HEK293 (cell line): Measurements from ENCODE around the gene DTHD1.

ENCODE experiments used
- CTCF ChIA-PET: fragments of 350-600 bp; formaldehyde crosslinking; extraction: SDS; loops from one replicate; lab custom pipeline; 2021; ENCODE audit warnings: antibody characterized with exemption; lab: Yijun Ruan, JAX
- POLR2A ChIA-PET: fragments of 300-600 bp; formaldehyde crosslinking; extraction: SDS; loops from one replicate; lab custom pipeline; 2020; ENCODE audit warnings: antibody characterized with exemption, inconsistent platforms; lab: Yijun Ruan, JAX
- H3K27ac ChIP-seq: fragments of 200-500 bp; sonication (Bioruptor generic); 2 replicates; pipeline ENCODE4 v1.5.1; 2014; ENCODE audit warnings: low read depth, low read length, control low read depth, inconsistent platforms; ENCODE audit errors: extremely low read depth
- H3K36me3 ChIP-seq, 2 experiments: fragments of 200-500 bp in 1 of 2; sonication (Bioruptor generic) in 1 of 2; 1 replicate in 1 of 2; 2 replicates in 1 of 2; pipeline ENCODE4 v1.5.1; 2014 to 2017; ENCODE audit warnings: inconsistent platforms in 2 of 2, low read length in 2 of 2; ENCODE audit not compliant: control insufficient read depth in 2 of 2, insufficient read depth in 1 of 2
- H3K4me1 ChIP-seq: fragments of 200-500 bp; sonication (Bioruptor generic); 2 replicates; pipeline ENCODE4 v1.5.1; 2014; ENCODE audit warnings: mild to moderate bottlenecking, low read length, inconsistent platforms; ENCODE audit not compliant: control insufficient read depth, insufficient read depth
- H3K4me3 ChIP-seq: 2 replicates; pipeline ENCODE4 v1.5.1; 2011; ENCODE audit warnings: low read depth, mild to moderate bottlenecking, control low read depth, low read length, moderate library complexity
- H3K9me3 ChIP-seq: fragments of 200-500 bp; sonication (Bioruptor generic); 2 replicates; pipeline ENCODE4 v1.5.1; 2014; ENCODE audit warnings: low read depth, low read length, inconsistent platforms; ENCODE audit not compliant: control insufficient read depth, insufficient read depth
- BCL6B ChIP-seq: fragments of 450-650 bp; formaldehyde crosslinking; IDR thresholded peaks from 2 replicates; pipeline ENCODE4 v1.5.1; 2017; ENCODE audit warnings: missing biosample characterization, missing genetic modification characterization
- HIC1 ChIP-seq: fragments of 450-650 bp; formaldehyde crosslinking; IDR thresholded peaks from 2 replicates; pipeline ENCODE4 v1.5.1; 2016; ENCODE audit warnings: missing biosample characterization, missing genetic modification characterization
- MEIS1 ChIP-seq: sonication (generic); formaldehyde crosslinking; IDR thresholded peaks from 2 replicates; pipeline ENCODE4 v1.8.1; 2022; ENCODE audit warnings: missing genetic modification reagents, mild to moderate bottlenecking, borderline replicate concordance
- REPIN1 ChIP-seq: fragments of 450-650 bp; formaldehyde crosslinking; IDR thresholded peaks from 2 replicates; pipeline ENCODE4 v1.5.1; 2017; ENCODE audit warnings: missing biosample characterization, missing genetic modification characterization, low read depth
- SCRT2 ChIP-seq: fragments of 450-650 bp; formaldehyde crosslinking; IDR thresholded peaks from 2 replicates; pipeline ENCODE4 v1.5.1; 2016; ENCODE audit warnings: missing biosample characterization, missing genetic modification characterization
- TSHZ1 ChIP-seq: fragments of 450-650 bp; formaldehyde crosslinking; IDR thresholded peaks from 2 replicates; pipeline ENCODE4 v1.5.1; 2016; ENCODE audit warnings: missing biosample characterization, missing genetic modification characterization, borderline replicate concordance
- WT1 ChIP-seq: fragments of 450-650 bp; formaldehyde crosslinking; IDR thresholded peaks from 2 replicates; pipeline ENCODE4 v1.5.1; 2016; ENCODE audit warnings: missing biosample characterization, missing genetic modification characterization
- YY1 ChIP-seq: fragments of 450-650 bp; formaldehyde crosslinking; IDR thresholded peaks from 2 replicates; pipeline ENCODE4 v1.5.1; 2018; ENCODE audit warnings: missing biosample characterization, missing genetic modification characterization
- ZBTB17 ChIP-seq: fragments of 450-650 bp; formaldehyde crosslinking; IDR thresholded peaks from 2 replicates; pipeline ENCODE4 v1.5.1; 2016; ENCODE audit warnings: missing biosample characterization, missing genetic modification characterization
- ZBTB48 ChIP-seq: fragments of 450-650 bp; formaldehyde crosslinking; IDR thresholded peaks from 2 replicates; pipeline ENCODE4 v1.5.1; 2016; ENCODE audit warnings: missing biosample characterization, missing genetic modification characterization
- ZBTB8A ChIP-seq: fragments of 450-650 bp; formaldehyde crosslinking; IDR thresholded peaks from 2 replicates; pipeline ENCODE4 v1.5.1; 2016; ENCODE audit warnings: missing biosample characterization, missing genetic modification characterization
- ZFHX2 ChIP-seq: fragments of 450-650 bp; formaldehyde crosslinking; conservative IDR thresholded peaks from 2 replicates; pipeline ENCODE4 v1.5.1; 2016; ENCODE audit warnings: missing biosample characterization, missing genetic modification characterization
- ZNF132 ChIP-seq: fragments of 450-650 bp; formaldehyde crosslinking; IDR thresholded peaks from 2 replicates; pipeline ENCODE4 v1.5.1; 2017; ENCODE audit warnings: missing biosample characterization, missing genetic modification characterization, borderline replicate concordance
- ZNF221 ChIP-seq: fragments of 450-650 bp; formaldehyde crosslinking; IDR thresholded peaks from 2 replicates; pipeline ENCODE4 v1.5.1; 2017; ENCODE audit warnings: missing biosample characterization, missing genetic modification characterization, borderline replicate concordance
- ZNF423 ChIP-seq: fragments of 450-650 bp; formaldehyde crosslinking; IDR thresholded peaks from 2 replicates; pipeline ENCODE4 v1.5.1; 2016; ENCODE audit warnings: missing biosample characterization, missing genetic modification characterization
- ZNF510 ChIP-seq: fragments of 450-650 bp; formaldehyde crosslinking; IDR thresholded peaks from 2 replicates; pipeline ENCODE4 v1.5.1; 2018; ENCODE audit warnings: mild to moderate bottlenecking, missing genetic modification characterization, missing biosample characterization; ENCODE audit not compliant: insufficient replicate concordance
- ZNF549 ChIP-seq: fragments of 450-650 bp; IDR thresholded peaks from 2 replicates; pipeline ENCODE4 v1.5.1; 2018; ENCODE audit warnings: missing biosample characterization, missing genetic modification characterization, mild to moderate bottlenecking, inconsistent platforms, moderate library complexity
- ZNF560 ChIP-seq: fragments of 450-650 bp; formaldehyde crosslinking; IDR thresholded peaks from 2 replicates; pipeline ENCODE4 v1.5.1; 2017; ENCODE audit warnings: missing biosample characterization, missing genetic modification characterization, borderline replicate concordance
- ZNF624 ChIP-seq: fragments of 450-650 bp; formaldehyde crosslinking; IDR thresholded peaks from 2 replicates; pipeline ENCODE4 v1.5.1; 2017; ENCODE audit warnings: missing biosample characterization, missing genetic modification characterization
- ZNF639 ChIP-seq: fragments of 450-650 bp; formaldehyde crosslinking; IDR thresholded peaks from 2 replicates; pipeline ENCODE4 v1.5.1; 2016; ENCODE audit warnings: missing biosample characterization, missing genetic modification characterization
- ZNF747 ChIP-seq: fragments of 450-650 bp; formaldehyde crosslinking; IDR thresholded peaks from 2 replicates; pipeline ENCODE4 v1.5.1; 2016; ENCODE audit warnings: missing biosample characterization, missing genetic modification characterization
- ZNF768 ChIP-seq: fragments of 450-650 bp; formaldehyde crosslinking; IDR thresholded peaks from 2 replicates; pipeline ENCODE4 v1.5.1; 2018; ENCODE audit warnings: missing biosample characterization, mild to moderate bottlenecking, missing genetic modification characterization
- ZNF792 ChIP-seq: fragments of 450-650 bp; formaldehyde crosslinking; IDR thresholded peaks from 2 replicates; pipeline ENCODE4 v1.5.1; 2016; ENCODE audit warnings: missing biosample characterization, missing genetic modification characterization
- ZNF843 ChIP-seq: fragments of 450-650 bp; formaldehyde crosslinking; IDR thresholded peaks from 2 replicates; pipeline ENCODE4 v1.5.1; 2016; ENCODE audit warnings: missing biosample characterization, missing genetic modification characterization
- ZSCAN18 ChIP-seq: fragments of 450-650 bp; formaldehyde crosslinking; IDR thresholded peaks from 2 replicates; pipeline ENCODE4 v1.5.1; 2016; ENCODE audit warnings: missing biosample characterization, missing genetic modification characterization

DTHD1 gene

GRCh38 chr4:36313301-36313700 is 31.9 kb downstream of the DTHD1 start (continued):
- TF ChIP-seq ZNF560 (tag by site-specific recombination) (no peak), MEIS1 (CRISPR knock-in tag) (no peak), ZNF843 (tag by site-specific recombination) (no peak), ZNF221 (tag by site-specific recombination) (no peak), ZNF549 (tag by site-specific recombination) (no peak), ZBTB8A (tag by site-specific recombination) (no peak), ZNF423 (no peak), ZNF510 (tag by site-specific recombination) (no peak), BCL6B (tag by site-specific recombination) (no peak), REPIN1 (tag by site-specific recombination) (no peak)

- Histone ChIP-seq H3K4me1 (no peaks in the 10 kb centered on the region), H3K9me3 (no peaks in the 10 kb centered on the region), H3K4me3 (no peak overlapping the region), H3K27ac (no peak overlapping the region), H3K36me3 (no peaks in the 10 kb centered on the region)
- POLR2A ChIA-PET, result no interaction called here
- CTCF ChIA-PET, result interaction anchor here (0.7 kb wide), 1 partner anchor 50 kb away, joined by 3 read pairs; no protein-coding TSS in a partner anchor
- TF ChIP-seq WT1 (tag by site-specific recombination) (no peak), ZBTB48 (tag by site-specific recombination) (no peak), ZBTB17 (tag by site-specific recombination) (no peak), SCRT2 (tag by site-specific recombination) (no peak), ZNF768 (tag by site-specific recombination) (no peak), TSHZ1 (tag by site-specific recombination) (no peak), YY1 (no peak), ZBTB8A (tag by site-specific recombination) (no peak), ZNF624 (no peak), ZFHX2 (tag by site-specific recombination) (no peak), ZNF747 (tag by site-specific recombination) (no peak), ZNF132 (tag by site-specific recombination) (no peak), HIC1 (tag by site-specific recombination) (no peak), ZSCAN18 (tag by site-specific recombination) (no peak), ZNF792 (tag by site-specific recombination) (no peak), ZNF639 (no peak)
Observed at GRCh38 chr4:36313703-36314102, 32.3 kb downstream of the DTHD1 start.
